ENCODE measurements around the gene KNL1. TPM values are rescaled to one million over a fixed set of nuclear protein-coding genes. Genes with fewer than 3 reads are reported as not detected.
A peak's percentile ranks its signal among the peaks of the same experiment; 100 is the strongest.

The KNL1 gene
- total and polyA plus RNA-seq, 2 of the 8 experiments (the other 6 are each of a cell fraction or from before 2014, with no cell fraction given), result 4.4 to 22.5 TPM

- DNase-seq (ENCODE audit: low read depth in 1 of 2, low spot score in 2 of 2) (peak; percentile 70 to 92), FAIRE-seq (no peak)
- Histone ChIP-seq H3K4me1 (replicated peaks in 1 of 4; ENCODE audit: control insufficient read depth in 3 of 4, insufficient read depth in 4 of 4, low read length in 3 of 4) (peaks cover 0 to 3% (median 1%) of the 10 kb centered on the region in 4 experiments; a peak in 1 of 7 replicates), H4K91ac (replicated peaks; ENCODE audit: insufficient read length, low read length) (peak within 1 kb of the TSS; percentile 72), H2BK120ac (replicated peaks; ENCODE audit: low read depth, low read length) (no peak within 1 kb of the TSS), H2AK5ac (ENCODE audit: low read depth, low read length) (no peak within 1 kb of the TSS), H3K23ac (ENCODE audit: insufficient read length) (no peak within 1 kb of the TSS), H3K27ac (ENCODE audit: low read depth, low read length) (peak within 1 kb of the TSS; percentile 96), H3K36me3 (ENCODE audit: control insufficient read depth in 2 of 4, insufficient read depth in 4 of 4, low read length in 3 of 4) (peaks cover 4 to 12% (median 7%) of the 10 kb centered on the region in 4 experiments; a peak in 7 of 8 replicates), H2BK5ac (ENCODE audit: low read depth, low read length) (peak within 1 kb of the TSS; percentile 91), H3K18ac (ENCODE audit: extremely low read depth, low read length) (peak within 1 kb of the TSS; percentile 87), H4K8ac (ENCODE audit: extremely low read depth, insufficient read depth, low read length) (peak within 1 kb of the TSS; percentile 94), H2BK20ac (ENCODE audit: low read length) (no peak within 1 kb of the TSS), H3K56ac (replicated peaks; ENCODE audit: insufficient read length, low read depth, low read length) (peak within 1 kb of the TSS; percentile 95), H3K4me3 (ENCODE audit: extremely low read depth in 1 of 4, insufficient read depth in 2 of 4, low read depth in 3 of 4, low read length in 4 of 4) (peak within 1 kb of the TSS; percentile 57 to 96 (median 86)), H4K5ac (ENCODE audit: insufficient read length, low read depth, low read length) (peak within 1 kb of the TSS; percentile 71), H3K9ac (replicated peaks in 1 of 4; ENCODE audit: extremely low read depth in 1 of 4, low read depth in 3 of 4, low read length in 3 of 4) (peak within 1 kb of the TSS; percentile 87 to 96 (median 96)), H3K14ac (ENCODE audit: insufficient read length) (no peak within 1 kb of the TSS), H2AFZ (ENCODE audit: low read length) (peak within 1 kb of the TSS; percentile 97), H2BK15ac (ENCODE audit: low read length) (no peak within 1 kb of the TSS; the same call in 1 of the 2 replicates), H3K4me2 (ENCODE audit: insufficient read depth in 1 of 2, low read depth in 2 of 2, low read length in 2 of 2) (peak within 1 kb of the TSS; percentile 68 to 94), H2BK12ac (ENCODE audit: low read depth, low read length) (no peak within 1 kb of the TSS; the same call in 1 of the 2 replicates), H3K4ac (replicated peaks; ENCODE audit: insufficient read length, low read depth, low read length) (peak within 1 kb of the TSS; percentile 81), H3K23me2 (ENCODE audit: low read depth, low read length) (peaks cover 5% of the 10 kb centered on the region), H3K9me3 (ENCODE audit: insufficient read depth in 2 of 2, low read depth in 1 of 2, low read length in 1 of 2) (no peaks in the 10 kb centered on the region), H4K20me1 (replicated peaks in 1 of 2; ENCODE audit: control insufficient read depth in 1 of 2, insufficient read depth in 2 of 2, low read length in 2 of 2) (peaks cover 0 to 4% of the 10 kb centered on the region in 2 experiments), H3K79me2 (ENCODE audit: control insufficient read depth in 1 of 2, insufficient read depth in 2 of 2, low read length in 2 of 2) (peaks cover 0 to 16% of the 10 kb centered on the region in 2 experiments; a peak in 2 of 4 replicates), H3K79me1 (ENCODE audit: low read depth, low read length) (peaks cover 4% of the 10 kb centered on the region; the same call in 1 of the 2 replicates), H3K27me3 (replicated peaks in 1 of 4; ENCODE audit: control insufficient read depth in 3 of 4, extremely low read depth in 1 of 4, insufficient read depth in 3 of 4, low read length in 3 of 4) (no peaks in the 10 kb centered on the region)
- ChIA-PET POLR2A (ENCODE audit: partially characterized antibody) (interaction anchor here (0.7 to 2.1 kb wide), 36 partner anchors 9 to 259 kb away, joined by 3 to 9 read pairs (median 3); partner anchors contain the start of genes CCDC32, CHAC1, DNAJC17 and GCHFR), CTCF (ENCODE audit: partially characterized antibody) (interaction anchor here (0.8 to 2.1 kb wide), 9 partner anchors 9 to 235 kb away, joined by 3 to 11 read pairs (median 3); no protein-coding TSS in a partner anchor)
- 1% methylated on average over 55 of the region's 81 CpGs; no CpG with 5 or more reads in 1 of the 2 experiments for WGBS, 2 experiments (ENCODE audit: extremely low coverage in 1 of 2, insufficient coverage in 1 of 2, insufficient read length in 1 of 2, insufficient replicate concordance in 2 of 2, low coverage in 1 of 2, low lambda C conversion rate in 2 of 2, missing lambda C conversion rate in 1 of 2)
- TF ChIP-seq CREB1 (IDR thresholded peaks at IDR 0.05), result peak; percentile 86
- no peak for TF ChIP-seq CTBP2 (IDR thresholded peaks at IDR 0.05; ENCODE audit: borderline replicate concordance, insufficient read depth, insufficient read length, low read length)
- TF ChIP-seq BRCA1 (IDR thresholded peaks at IDR 0.05; ENCODE audit: low read depth, low read length), result no peak
- peak; percentile 70 for TF ChIP-seq SIX5 (IDR thresholded peaks at IDR 0.05; ENCODE audit: low read depth, low read length)
- TF ChIP-seq BACH1 (IDR thresholded peaks at IDR 0.05; ENCODE audit: low read length), result 0 out of 2 replicates have a peak, but pooled peaks have one; percentile 6
- TF ChIP-seq EZH2 (IDR thresholded peaks at IDR 0.05; ENCODE audit: low read depth, low read length, severe bottlenecking), result no peak
- TF ChIP-seq FOSL1 (IDR thresholded peaks at IDR 0.05; ENCODE audit: insufficient read depth, low read depth, low read length), result no peak
- TF ChIP-seq TCF12 (IDR thresholded peaks at IDR 0.05; ENCODE audit: low read depth, low read length), result 0 out of 2 replicates have a peak, but pooled peaks have one; percentile 8
- no peak for TF ChIP-seq JUND (IDR thresholded peaks at IDR 0.05; ENCODE audit: low read length)
- peak; percentile 96 for TF ChIP-seq E2F6 (IDR thresholded peaks at IDR 0.05)
- TF ChIP-seq KDM4A (IDR thresholded peaks at IDR 0.05; ENCODE audit: low read depth, low read length, severe bottlenecking), result peak; percentile 69
These were observed 100.8 kb downstream of the KNL1 start, which contains the start of gene RAD51 for GRCh38 chr15:40694688-40695468. Gene RAD51, plus strand, starts transcription at chr15:40695174. Its CDS starts 3,585 bp downstream, at chr15:40698759.

All from H1 (cell line).